ENCODE results near the gene IRF7.

Gene IRF7

DNA sequence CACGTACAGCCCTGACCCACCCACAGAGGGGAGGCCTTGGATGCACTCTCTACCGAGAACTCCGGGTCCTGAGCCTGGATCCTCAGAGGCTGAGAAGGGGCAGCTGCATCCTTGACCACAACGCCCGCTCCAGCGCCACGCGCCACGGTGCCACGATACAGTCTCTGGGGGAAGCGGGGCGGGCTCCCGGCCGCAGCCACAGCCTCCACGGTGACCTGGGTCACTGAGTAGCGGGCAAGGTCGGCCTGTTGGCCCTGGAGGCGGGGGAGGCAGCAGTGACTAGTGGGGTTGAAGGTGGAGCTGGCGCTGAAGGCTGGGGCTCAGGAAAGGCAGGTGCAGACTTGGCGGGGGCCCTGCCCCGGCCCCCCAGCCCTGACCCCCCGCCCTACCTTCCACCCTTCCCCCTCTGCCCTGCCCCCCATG lies 3.9 kb upstream of the IRF7 start:
- no peak overlapping the region for H3K4me3 ChIP-seq (ENCODE audit: low read depth, low read length)
- TF ChIP-seq, protein P1, sequence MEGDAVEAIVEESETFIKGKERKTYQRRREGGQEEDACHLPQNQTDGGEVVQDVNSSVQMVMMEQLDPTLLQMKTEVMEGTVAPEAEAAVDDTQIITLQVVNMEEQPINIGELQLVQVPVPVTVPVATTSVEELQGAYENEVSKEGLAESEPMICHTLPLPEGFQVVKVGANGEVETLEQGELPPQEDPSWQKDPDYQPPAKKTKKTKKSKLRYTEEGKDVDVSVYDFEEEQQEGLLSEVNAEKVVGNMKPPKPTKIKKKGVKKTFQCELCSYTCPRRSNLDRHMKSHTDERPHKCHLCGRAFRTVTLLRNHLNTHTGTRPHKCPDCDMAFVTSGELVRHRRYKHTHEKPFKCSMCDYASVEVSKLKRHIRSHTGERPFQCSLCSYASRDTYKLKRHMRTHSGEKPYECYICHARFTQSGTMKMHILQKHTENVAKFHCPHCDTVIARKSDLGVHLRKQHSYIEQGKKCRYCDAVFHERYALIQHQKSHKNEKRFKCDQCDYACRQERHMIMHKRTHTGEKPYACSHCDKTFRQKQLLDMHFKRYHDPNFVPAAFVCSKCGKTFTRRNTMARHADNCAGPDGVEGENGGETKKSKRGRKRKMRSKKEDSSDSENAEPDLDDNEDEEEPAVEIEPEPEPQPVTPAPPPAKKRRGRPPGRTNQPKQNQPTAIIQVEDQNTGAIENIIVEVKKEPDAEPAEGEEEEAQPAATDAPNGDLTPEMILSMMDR (conservative IDR thresholded peaks at IDR 0.05; ENCODE audit: low read depth, low read length) = no peak

DNA sequence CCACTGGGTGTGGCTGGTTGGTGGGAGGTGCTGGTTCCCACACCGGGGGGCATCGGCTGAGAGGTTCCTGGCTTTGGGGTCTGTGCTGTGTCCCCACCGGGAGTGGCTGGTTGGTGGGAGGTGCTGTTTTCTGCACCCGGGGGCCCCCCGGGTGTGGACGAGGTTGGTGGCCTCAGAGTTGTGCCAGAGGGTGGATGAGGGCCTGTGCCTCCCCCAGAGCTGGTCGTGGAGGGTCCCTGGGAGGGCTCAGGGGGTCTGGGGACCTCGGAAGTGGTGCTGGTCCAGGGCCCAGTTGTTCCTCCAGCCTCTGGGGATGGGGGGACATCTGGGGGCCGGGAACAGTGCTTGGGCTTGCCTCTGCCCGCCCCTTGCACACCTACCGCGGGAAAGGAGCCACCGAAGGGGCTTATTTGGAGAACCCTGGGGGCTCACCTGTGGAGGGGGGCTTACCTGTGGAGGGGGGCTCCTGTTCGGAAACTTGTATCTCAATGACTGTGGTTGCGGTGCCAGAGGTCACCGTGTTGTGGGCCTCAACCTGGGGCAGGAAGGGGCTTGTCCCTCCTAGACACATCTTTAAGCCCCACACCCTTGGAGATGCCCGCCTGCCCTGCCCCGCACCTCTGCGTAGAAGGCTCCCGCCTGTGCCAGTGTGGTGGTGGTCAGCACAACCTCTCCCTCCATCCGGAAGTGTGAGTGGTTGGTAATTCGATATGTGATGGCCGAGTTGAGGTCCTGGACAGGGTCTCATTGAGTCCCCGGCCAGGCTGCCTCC lies 3.3 kb upstream of the IRF7 start:
- TF ChIP-seq, protein P1 (conservative IDR thresholded peaks at IDR 0.05; ENCODE audit: low read depth, low read length) = no peak
- no peak overlapping the region for H3K4me3 ChIP-seq (ENCODE audit: low read depth, low read length)
- DNase-seq (ENCODE audit: low read depth) = no peak

More for the DNA sequence above, 3.9 kb upstream of the IRF7 start:
- DNase-seq (ENCODE audit: low read depth) = no peak

DNA sequence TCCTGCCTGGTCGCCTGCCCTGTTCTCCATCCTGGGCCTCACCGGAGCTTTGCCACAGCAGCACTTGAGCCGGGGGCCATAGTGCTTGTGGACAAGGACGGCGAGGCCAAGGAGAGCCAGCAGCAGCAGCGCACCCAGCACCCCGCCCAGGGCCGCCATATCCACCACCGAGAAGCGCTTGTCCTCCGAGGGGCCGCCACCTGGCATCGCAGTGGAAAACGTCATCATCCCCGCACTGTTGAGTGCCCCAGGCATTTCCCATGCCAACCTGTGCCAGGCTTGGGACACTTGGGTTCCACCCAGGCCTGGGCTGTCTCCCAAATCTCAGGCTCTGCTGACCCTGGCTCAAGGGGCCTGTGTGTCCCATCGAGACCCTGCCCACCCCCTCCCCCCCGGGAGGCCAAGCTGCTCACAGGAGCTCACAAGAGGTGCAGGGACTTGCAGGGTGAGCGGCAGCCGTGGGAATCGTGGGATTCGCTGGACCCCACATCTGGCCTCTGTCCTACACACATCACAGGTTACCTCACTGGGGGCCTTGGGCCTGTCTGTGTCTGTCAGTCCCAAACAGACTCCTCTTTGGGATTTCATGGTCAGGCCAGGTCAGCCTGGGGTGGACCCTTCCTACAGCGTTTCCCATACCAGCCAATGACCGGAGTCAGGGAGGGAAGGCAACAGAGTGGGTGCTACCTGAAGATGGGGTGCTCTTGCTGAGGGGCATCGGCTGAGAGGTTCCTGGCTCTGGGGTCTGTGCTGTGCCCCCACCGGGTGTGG lies 2.3 kb upstream of the IRF7 start:
- DNase-seq (ENCODE audit: low read depth) = no peak
- TF ChIP-seq, protein P1 (conservative IDR thresholded peaks at IDR 0.05; ENCODE audit: low read depth, low read length) = no peak
- H3K4me3 ChIP-seq (ENCODE audit: low read depth, low read length) = no peak overlapping the region

DNA sequence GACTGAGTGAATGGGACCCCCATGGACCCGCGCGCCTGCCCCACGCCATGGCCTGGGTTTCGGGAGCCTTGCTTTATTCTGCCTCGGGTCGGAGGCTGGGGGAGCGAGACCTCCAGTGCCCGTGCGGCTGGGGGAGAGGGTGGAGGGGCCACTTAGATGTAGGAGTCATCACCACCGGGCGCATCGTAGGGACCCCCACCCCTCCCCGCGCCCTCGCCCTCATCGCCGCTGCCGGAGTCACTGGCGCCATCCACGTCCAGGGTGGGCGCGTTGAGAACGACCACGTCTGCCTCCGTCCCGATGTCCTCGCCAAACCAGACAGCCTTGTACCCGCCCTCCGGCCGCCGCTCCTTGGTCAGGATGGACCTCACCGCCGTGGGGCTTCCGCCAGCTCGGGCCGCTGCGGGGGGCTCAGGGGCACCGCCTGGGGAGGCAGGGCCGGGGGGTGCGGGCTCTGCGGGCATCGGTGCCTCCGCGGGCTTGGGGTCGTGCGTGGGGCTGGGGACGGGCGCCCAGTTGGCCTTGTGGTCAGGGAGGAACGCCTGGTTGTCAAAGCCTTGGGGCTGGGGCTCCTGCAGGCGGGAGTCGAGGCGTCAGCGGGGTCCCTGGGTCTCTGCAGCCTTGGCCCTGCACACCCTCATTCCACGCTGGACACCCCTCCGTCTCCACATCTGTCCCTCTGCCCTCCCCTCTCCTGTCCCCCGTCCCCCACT lies 1.6 kb upstream of the IRF7 start:
- TF ChIP-seq, protein P1 (conservative IDR thresholded peaks at IDR 0.05; ENCODE audit: low read depth, low read length) = no peak
- no peak overlapping the region for H3K4me3 ChIP-seq (ENCODE audit: low read depth, low read length)
- DNase-seq (ENCODE audit: low read depth) = no peak

DNA sequence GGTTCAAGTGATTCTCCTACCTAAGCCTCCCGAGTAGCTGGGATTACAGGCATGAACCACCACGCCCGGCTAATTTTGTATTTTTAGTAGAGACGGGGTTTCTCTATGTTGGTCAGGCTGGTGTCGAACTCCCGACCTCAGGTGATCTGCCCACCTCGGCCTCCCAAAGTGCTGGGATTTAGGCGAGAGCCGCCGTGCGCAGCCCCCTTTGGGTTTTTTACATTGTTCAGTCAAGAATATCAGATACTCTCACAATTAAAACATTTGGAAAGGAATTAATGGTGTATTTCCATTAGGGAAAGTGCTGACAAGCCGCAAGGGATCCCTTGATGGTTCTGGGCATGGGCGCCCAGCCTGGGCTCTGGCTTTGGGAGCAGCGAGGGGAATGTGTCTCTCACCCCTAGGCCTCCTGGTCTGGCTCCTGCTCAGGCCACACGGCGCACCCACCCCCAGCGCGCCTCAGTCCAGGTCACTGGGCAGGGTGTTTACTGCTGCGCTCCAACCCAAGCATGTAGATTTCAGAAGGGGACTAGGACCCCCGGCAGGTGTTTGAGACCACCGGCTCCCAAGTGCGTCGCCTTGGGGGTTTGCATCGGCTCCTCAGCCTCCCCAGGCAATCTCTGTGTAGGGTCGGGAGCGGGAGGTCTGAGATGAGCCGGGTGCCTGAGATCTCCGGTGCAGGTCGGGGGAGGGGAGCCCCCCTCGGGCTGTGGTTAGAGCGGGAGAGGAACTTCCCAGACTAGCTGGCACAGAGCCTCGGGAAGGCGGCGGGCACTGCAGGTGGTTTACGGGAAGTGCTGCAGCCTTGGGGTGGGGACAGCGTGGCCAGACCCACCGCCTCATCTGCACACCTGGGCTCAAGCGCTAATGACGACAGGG lies 809 bp upstream of the IRF7 start:
- H3K4me3 ChIP-seq (ENCODE audit: low read depth, low read length) = no peak overlapping the region

More for the DNA sequence above, 809 bp upstream of the IRF7 start:
- DNase-seq (ENCODE audit: low read depth) = no peak
- TF ChIP-seq, protein P1 (conservative IDR thresholded peaks at IDR 0.05; ENCODE audit: low read depth, low read length) = no peak

All from choroid plexus epithelial cell (primary cell).